K562 (cell line): ENCODE data around the gene INSIG1. TPM values are rescaled to one million over a fixed set of nuclear protein-coding genes. Genes with fewer than 3 reads are reported as not detected.

ENCODE experiments used
- ATAC-seq: fragments of 200-7000 bp; cut with Tn5 transposase; 3 replicates; pipeline ENCODE4 v1.9.1; 2020; ENCODE audit warnings: moderate library complexity
- BruUV-seq: library from RNA; stranded (reverse); fragments of 400-500 nt; replicated peaks from 2 replicates; lab custom pipeline; 2021; lab: Mats Ljungman, UMichigan
- CTCF ChIA-PET: fragments of 300-600 bp; formaldehyde crosslinking; extraction: SDS; loops from one replicate; lab custom pipeline; 2021; ENCODE audit warnings: low intra/inter-chr PET ratio; lab: Yijun Ruan, JAX
- POLR2A ChIA-PET: fragments of 300-600, 350-650 bp; sonication (Branson Sonifier 250); formaldehyde crosslinking; extraction: SDS; loops from one replicate; lab custom pipeline; 2021; ENCODE audit warnings: antibody characterized with exemption, inconsistent platforms; lab: Yijun Ruan, JAX
- DNase-seq, 4 experiments: peaks; one replicate each; pipeline versions ENCODE4 v3.0.0 to v3.0.0-alpha.2; 2011 to 2018; ENCODE audit warnings: low spot score in 3 of 4, mixed read lengths in 3 of 4; ENCODE audit errors: extremely low read depth in 1 of 4
- FAIRE-seq: peaks from 2 replicates; lab custom pipeline; 2011; peaks lifted over from hg19 to GRCh38; lab: Jason Lieb, UNC
- H2AFZ ChIP-seq: 2 replicates; pipeline ENCODE4 v1.6.0; 2011; ENCODE audit warnings: low read depth, low read length, control low read depth, inconsistent platforms
- H3K27ac ChIP-seq: fragments of 200-600 bp; 3 replicates; pipeline ENCODE4 v1.8.0; 2011; ENCODE audit warnings: low read depth, mild to moderate bottlenecking, control low read depth, inconsistent platforms, low read length, moderate library complexity, mixed read lengths; ENCODE audit errors: extremely low read depth
- H3K27me3 ChIP-seq, 2 experiments: fragments of 300-600 bp in 1 of 2; 2 replicates in 1 of 2; 3 replicates in 1 of 2; pipeline versions ENCODE4 v1.6.0 to v1.8.0; 2011; ENCODE audit warnings: inconsistent platforms in 2 of 2, low read length in 2 of 2, mild to moderate bottlenecking in 1 of 2, mixed read lengths in 1 of 2, moderate library complexity in 1 of 2; ENCODE audit not compliant: control insufficient read depth in 2 of 2, insufficient read depth in 2 of 2
- H3K36me3 ChIP-seq: fragments of 300-600 bp; 3 replicates; pipeline ENCODE4 v1.8.0; 2011; ENCODE audit warnings: mild to moderate bottlenecking, low read length, inconsistent platforms; ENCODE audit not compliant: control insufficient read depth, insufficient read depth
- H3K4me1 ChIP-seq, 2 experiments: fragments of 200-600 bp in 1 of 2; replicated peaks in 1 of 2; 2 replicates in 1 of 2; 3 replicates in 1 of 2; pipeline versions ENCODE4 v1.5.1 to v1.8.0; 2011; ENCODE audit warnings: inconsistent platforms in 2 of 2, low read length in 2 of 2, mild to moderate bottlenecking in 1 of 2, mixed read lengths in 1 of 2, moderate library complexity in 1 of 2; ENCODE audit not compliant: control insufficient read depth in 2 of 2, insufficient read depth in 2 of 2
- H3K4me2 ChIP-seq: 2 replicates; pipeline ENCODE4 v1.6.1; 2011; ENCODE audit warnings: low read length, control low read depth, inconsistent platforms, mixed read lengths; ENCODE audit not compliant: insufficient read depth
- H3K4me3 ChIP-seq: fragments of 200-600 bp; sonication (generic), shearing (Covaris generic); 2 replicates; pipeline ENCODE4 v1.5.1; 2016; ENCODE audit warnings: control low read depth, inconsistent platforms
- H3K79me2 ChIP-seq: fragments of 200-600 bp; 3 replicates; pipeline ENCODE4 v1.8.0; 2011; ENCODE audit warnings: low read length, inconsistent platforms; ENCODE audit not compliant: control insufficient read depth, insufficient read depth
- H3K9ac ChIP-seq, 2 experiments: 2 replicates each; pipeline versions ENCODE4 v1.6.0 to v1.6.1; 2011; ENCODE audit warnings: low read depth in 2 of 2, low read length in 2 of 2, control low read depth in 1 of 2, inconsistent platforms in 1 of 2, mild to moderate bottlenecking in 1 of 2, mixed read lengths in 1 of 2; ENCODE audit not compliant: insufficient read depth in 1 of 2
- H3K9me1 ChIP-seq: one replicate; pipeline ENCODE4 v1.6.0; 2011; ENCODE audit warnings: inconsistent platforms, mild to moderate bottlenecking, low read length, moderate library complexity; ENCODE audit not compliant: control insufficient read depth, insufficient read depth
- H3K9me3 ChIP-seq: replicated peaks from 2 replicates; pipeline ENCODE4 v1.5.1; 2011; ENCODE audit warnings: low read depth, low read length, inconsistent platforms; ENCODE audit not compliant: control insufficient read depth, insufficient read depth
- H4K20me1 ChIP-seq: replicated peaks from 2 replicates; pipeline ENCODE4 v1.6.1; 2011; ENCODE audit warnings: low read length, inconsistent platforms, mixed read lengths; ENCODE audit not compliant: control insufficient read depth, insufficient read depth
- E4F1 ChIP-seq: fragments of 250-450 bp; sonication (Bioruptor Pico); IDR thresholded peaks from 2 replicates; pipeline ENCODE4 v1.5.0; 2021; ENCODE audit warnings: mild to moderate bottlenecking, borderline replicate concordance
- HES1 ChIP-seq: fragments of 450-650 bp; IDR thresholded peaks from 2 replicates; pipeline ENCODE4 v1.6.1; 2016; ENCODE audit warnings: low read depth, mild to moderate bottlenecking, moderate library complexity
- MAZ ChIP-seq, 2 experiments: fragments of 450-650 bp in 1 of 2; sonication (generic) in 1 of 2; formaldehyde crosslinking; IDR thresholded peaks in 1 of 2; conservative IDR thresholded peaks in 1 of 2; 2 replicates each; pipeline versions ENCODE4 v1.4.0 to v1.5.0; 2020; ENCODE audit warnings: mild to moderate bottlenecking in 1 of 2, missing genetic modification reagents in 1 of 2
- NRF1 ChIP-seq, 2 experiments: fragments of 450-650 bp; IDR thresholded peaks in 1 of 2; conservative IDR thresholded peaks in 1 of 2; 2 replicates each; pipeline ENCODE4 v1.6.1; 2014; ENCODE audit warnings: mild to moderate bottlenecking in 2 of 2
- POLR3A ChIP-seq: IDR thresholded peaks from 2 replicates; pipeline ENCODE4 v1.6.1; 2011; ENCODE audit warnings: borderline replicate concordance, mild to moderate bottlenecking, moderate library complexity; ENCODE audit not compliant: insufficient read length, insufficient read depth; ENCODE audit errors: extremely low read depth
- ZNF518B ChIP-seq: fragments of 250-450 bp; sonication (Bioruptor Pico); IDR thresholded peaks from 2 replicates; pipeline ENCODE4 v1.5.0; 2021; ENCODE audit warnings: mild to moderate bottlenecking, moderate library complexity
- ZNF764 ChIP-seq: fragments of 250-450 bp; sonication (Bioruptor Pico); IDR thresholded peaks from 2 replicates; pipeline ENCODE4 v1.4.0; 2020; ENCODE audit warnings: low read depth, mild to moderate bottlenecking, moderate library complexity
- WGBS: fragments of 100-300 bp; shearing (Covaris generic); methylation state at CpG from one replicate; pipeline ENCODE4 v1.1.6; 2016; ENCODE audit warnings: low coverage, mixed read lengths; ENCODE audit not compliant: insufficient coverage; ENCODE audit errors: missing lambda C conversion rate; 5-methylcytosine and 5-hydroxymethylcytosine counted together
- in situ Hi-C: fragments of 300-500 bp; cut with MboI; formaldehyde crosslinking; loops from 4 replicates; pipeline ENCODE4 v1.15.0; 2018; ENCODE audit warnings: inconsistent platforms, mixed read lengths
- intact Hi-C: fragments of 100-400 bp; cut with micrococcal nuclease; formaldehyde crosslinking; loops from 2 replicates; pipeline ENCODE4 v1.14.2; 2022
- polyA plus RNA-seq, 8 experiments: library from polyadenylated mRNA; depleted of rRNA in 4 of 8; stranded (reverse) in 5 of 8; unstranded in 3 of 8; fragments of >200 nt; fragmentation: Nextera tagmentation in 2 of 8; fragmentation: Illumina TruSeq in 1 of 8; extraction: Ambion mirVana in 2 of 8; extraction: Trizol in 1 of 8; gene quantifications; 2 replicates each; pipeline versions ENCODE4 v1.2.1 to v1.2.3, GENCODE V29; 2011 to 2014; ENCODE audit warnings: inconsistent platforms in 1 of 8, missing spikeins in 1 of 8
- total RNA-seq, 7 experiments: library from RNA; depleted of rRNA in 6 of 7; stranded (reverse); fragments of >200 nt in 6 of 7; fragmentation: Illumina TruSeq in 2 of 7; extraction: Trizol in 2 of 7; gene quantifications; 2 replicates each; pipeline versions ENCODE4 v1.2.1 to v1.2.3, GENCODE V29; 2011 to 2021; ENCODE audit warnings: low replicate concordance in 1 of 7
- TF ChIP-seq, protein P1 (sequence below): conservative IDR thresholded peaks from 2 replicates; pipeline ENCODE4 v1.6.1; 2011; ENCODE audit warnings: low read depth, mild to moderate bottlenecking, low read length; ENCODE audit not compliant: control insufficient read depth

The INSIG1 gene
- total and polyA plus RNA-seq, 9 of the 15 experiments (the other 6 are each of a cell fraction or from before 2014, with no cell fraction given), result 57.1 to 787 (median 238) TPM

GRCh38 chr7:155353256-155353897 lies 55.7 kb downstream of the INSIG1 start:
- 2% methylated on average over 9 of the region's 9 CpGs for WGBS
- H3K27me3 ChIP-seq, result peaks cover 37 to 69% of the 10 kb centered on the region in 2 experiments
- TF ChIP-seq E4F1, result no peak
- no peak for TF ChIP-seq ZNF764 (CRISPR knock-in tag)
- TF ChIP-seq HES1, result no peak
- TF ChIP-seq, protein P1, sequence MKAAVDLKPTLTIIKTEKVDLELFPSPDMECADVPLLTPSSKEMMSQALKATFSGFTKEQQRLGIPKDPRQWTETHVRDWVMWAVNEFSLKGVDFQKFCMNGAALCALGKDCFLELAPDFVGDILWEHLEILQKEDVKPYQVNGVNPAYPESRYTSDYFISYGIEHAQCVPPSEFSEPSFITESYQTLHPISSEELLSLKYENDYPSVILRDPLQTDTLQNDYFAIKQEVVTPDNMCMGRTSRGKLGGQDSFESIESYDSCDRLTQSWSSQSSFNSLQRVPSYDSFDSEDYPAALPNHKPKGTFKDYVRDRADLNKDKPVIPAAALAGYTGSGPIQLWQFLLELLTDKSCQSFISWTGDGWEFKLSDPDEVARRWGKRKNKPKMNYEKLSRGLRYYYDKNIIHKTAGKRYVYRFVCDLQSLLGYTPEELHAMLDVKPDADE, result no peak
- TF ChIP-seq NRF1 (conservative IDR thresholded peaks at IDR 0.05 in 1 of 2, IDR thresholded peaks at IDR 0.05 in 1 of 2), result no peak
- TF ChIP-seq POLR3A, result no peak
- no peak for TF ChIP-seq ZNF518B
- TF ChIP-seq MAZ (CRISPR knock-in tag; conservative IDR thresholded peaks at IDR 0.05 in 1 of 2, IDR thresholded peaks at IDR 0.05 in 1 of 2), result no peak

More at GRCh38 chr7:155353256-155353897, 55.7 kb downstream of the INSIG1 start:
- no peaks in the 10 kb centered on the region for H3K9me1 ChIP-seq
- no peak overlapping the region for H3K4me3 ChIP-seq
- no peaks in the 10 kb centered on the region for H3K79me2 ChIP-seq
- ChIA-PET POLR2A (interaction anchor here (0.6 kb wide), 2 partner anchors 237 to 565 kb away, joined by 3 read pairs; no protein-coding TSS in a partner anchor), CTCF (no interaction called here)
- in situ Hi-C loops (no loop called here), intact Hi-C loops (no loop called here)
- no peak for FAIRE-seq
- no peaks in the 10 kb centered on the region for H3K9me3 ChIP-seq
- no peak overlapping the region for H2AFZ ChIP-seq
- no peak overlapping the region for H3K9ac ChIP-seq
- ATAC-seq, result no peak
- 0 out of 2 replicates have a peak, but pooled peaks cover 4% of the 10 kb centered on the region for H4K20me1 ChIP-seq
- BruUV-seq, result no TSS peak
- no peak overlapping the region; the same call in 1 of the 2 replicates for H3K4me2 ChIP-seq
- no peak overlapping the region for H3K27ac ChIP-seq
- no peaks in the 10 kb centered on the region for H3K36me3 ChIP-seq
- no peak for DNase-seq
- peaks cover 0 to 8% of the 10 kb centered on the region in 2 experiments; a peak in 2 of 5 replicates for H3K4me1 ChIP-seq
